Testis (tissue), 3 donors: ENCODE results near the gene LY6G6D. TPM values are rescaled to one million over a fixed set of nuclear protein-coding genes. Genes with fewer than 3 reads are reported as not detected.

Source experiments
- DNase-seq: peaks from one replicate; pipeline ENCODE4 v3.0.0-alpha.2; 2019
- H3K27ac ChIP-seq, 2 donors: fragments of 200-600 bp; sonication (generic); one replicate each; pipeline ENCODE4 v1.5.1; 2019
- H3K27me3 ChIP-seq: fragments of 200-600 bp; sonication (generic); one replicate; pipeline ENCODE4 v1.5.1; 2019
- H3K36me3 ChIP-seq: fragments of 200-600 bp; sonication (generic); one replicate; pipeline ENCODE4 v1.5.1; 2017; ENCODE audit warnings: low read depth; ENCODE audit errors: missing control alignments
- H3K4me1 ChIP-seq: fragments of 200-600 bp; sonication (generic); one replicate; pipeline ENCODE4 v1.5.1; 2019
- H3K4me3 ChIP-seq, 2 donors: fragments of 200-600 bp; sonication (generic); one replicate each; pipeline ENCODE4 v1.5.1; 2017 to 2019
- H3K9me3 ChIP-seq: fragments of 200-600 bp; sonication (generic); one replicate; pipeline ENCODE4 v1.5.1; 2017
- POLR2A ChIP-seq: fragments of 450-650 bp; IDR thresholded peaks from one replicate; pipeline ENCODE4 v1.6.1; 2017; ENCODE audit warnings: antibody characterized with exemption, mild to moderate bottlenecking, moderate library complexity
- WGBS, 2 donors: methylation state at CpG; one replicate each; pipeline ENCODE4 v1.1.5; 2018; 5-methylcytosine and 5-hydroxymethylcytosine counted together
- intact Hi-C: fragments of 100-400 bp; cut with DNase I; formaldehyde crosslinking; loops from one replicate; pipeline ENCODE4 v1.15.1; 2023; ENCODE audit warnings: low total_unique reads
- polyA plus RNA-seq: library from polyadenylated mRNA; stranded (reverse); fragments of 350-450 nt; fragmentation: Illumina TruSeq; extraction: RNeasy Lipid Tissue Mini Kit (QIAGEN cat#74804); gene quantifications from one replicate; pipeline ENCODE4 v1.2.3, GENCODE V29; 2014; ENCODE audit warnings: low read depth, low replicate concordance; ENCODE audit not compliant: insufficient read depth
- total RNA-seq, 2 donors: library from RNA; depleted of rRNA; stranded (reverse); fragments of >200 nt; gene quantifications; one replicate each; pipeline ENCODE4 v1.2.3, GENCODE V29; 2016
- TF ChIP-seq, protein P1 (sequence below), 3 experiments: fragments of 450-650 bp in 2 of 3; fragments of 200-600 bp in 1 of 3; sonication (generic) in 1 of 3; IDR thresholded peaks; one replicate each; pipeline ENCODE4 v1.5.1; 2016 to 2019; ENCODE audit warnings: antibody characterized with exemption in 3 of 3, mild to moderate bottlenecking in 2 of 3, moderate library complexity in 1 of 3

Gene LY6G6D
- total and polyA plus RNA-seq, 3 donors from 2014 or later: not detected

DNA sequence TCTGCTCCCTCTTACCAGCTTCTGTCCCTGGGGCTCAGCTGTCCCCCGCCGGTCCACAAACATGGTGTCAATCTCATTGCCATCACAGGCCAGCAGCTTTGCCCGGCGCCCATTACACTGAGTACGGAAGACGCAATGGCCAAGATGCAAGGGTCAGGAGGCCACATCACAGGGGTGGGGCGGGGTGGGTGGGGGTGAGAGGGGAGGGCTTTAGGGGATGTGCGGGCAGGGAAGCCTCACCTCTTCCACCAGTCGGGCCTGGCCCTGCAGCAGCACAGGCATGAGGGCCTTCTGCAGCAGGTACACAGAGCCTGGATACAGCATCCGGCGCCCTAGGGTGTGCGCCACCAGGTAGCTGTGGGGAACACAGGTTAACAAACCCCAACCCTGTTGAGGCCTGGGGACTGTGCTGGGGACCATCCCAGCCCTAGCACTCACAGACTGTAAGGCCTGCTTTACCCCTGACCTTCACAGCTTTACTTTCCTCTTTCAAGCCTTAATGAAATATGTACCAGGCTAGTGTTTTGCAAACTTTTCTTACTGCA lies 23.5 kb upstream of the LY6G6D start:
- intact Hi-C loops: no loop called here
- Histone ChIP-seq H3K4me3 (no peak overlapping the region), H3K27ac (no peak overlapping the region), H3K4me1 (peaks cover 4% of the 10 kb centered on the region), H3K9me3 (no peaks in the 10 kb centered on the region), H3K27me3 (no peaks in the 10 kb centered on the region), H3K36me3 (no peaks in the 10 kb centered on the region)
- no peak for DNase-seq
- TF ChIP-seq POLR2A: no peak
- TF ChIP-seq, protein P1, sequence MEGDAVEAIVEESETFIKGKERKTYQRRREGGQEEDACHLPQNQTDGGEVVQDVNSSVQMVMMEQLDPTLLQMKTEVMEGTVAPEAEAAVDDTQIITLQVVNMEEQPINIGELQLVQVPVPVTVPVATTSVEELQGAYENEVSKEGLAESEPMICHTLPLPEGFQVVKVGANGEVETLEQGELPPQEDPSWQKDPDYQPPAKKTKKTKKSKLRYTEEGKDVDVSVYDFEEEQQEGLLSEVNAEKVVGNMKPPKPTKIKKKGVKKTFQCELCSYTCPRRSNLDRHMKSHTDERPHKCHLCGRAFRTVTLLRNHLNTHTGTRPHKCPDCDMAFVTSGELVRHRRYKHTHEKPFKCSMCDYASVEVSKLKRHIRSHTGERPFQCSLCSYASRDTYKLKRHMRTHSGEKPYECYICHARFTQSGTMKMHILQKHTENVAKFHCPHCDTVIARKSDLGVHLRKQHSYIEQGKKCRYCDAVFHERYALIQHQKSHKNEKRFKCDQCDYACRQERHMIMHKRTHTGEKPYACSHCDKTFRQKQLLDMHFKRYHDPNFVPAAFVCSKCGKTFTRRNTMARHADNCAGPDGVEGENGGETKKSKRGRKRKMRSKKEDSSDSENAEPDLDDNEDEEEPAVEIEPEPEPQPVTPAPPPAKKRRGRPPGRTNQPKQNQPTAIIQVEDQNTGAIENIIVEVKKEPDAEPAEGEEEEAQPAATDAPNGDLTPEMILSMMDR (IDR thresholded peaks at IDR 0.05): no peak
- WGBS, 2 donors: 92 to 93% methylated on average over 12 of the region's 12 CpGs

DNA sequence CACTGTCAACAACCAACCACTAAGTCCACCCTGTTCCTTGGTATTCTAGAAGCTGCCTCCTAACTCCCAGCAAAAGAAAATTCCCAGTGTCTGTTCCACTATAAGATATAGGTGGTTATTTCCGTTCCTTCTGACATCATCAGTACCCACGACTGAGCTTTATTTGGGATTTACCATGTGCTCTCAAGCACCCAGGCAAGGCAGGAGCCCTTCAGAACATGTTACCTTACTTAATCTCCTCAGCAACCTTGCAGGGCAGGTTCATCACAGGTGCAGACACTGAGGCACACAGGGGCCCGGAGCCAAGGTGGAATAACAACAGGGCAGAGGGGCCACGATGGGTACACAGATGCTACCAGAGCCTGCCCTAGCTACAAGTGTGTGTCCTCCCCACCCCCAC lies 22.8 kb upstream of the LY6G6D start:
- no peaks in the 10 kb centered on the region for H3K27me3 ChIP-seq
- H3K27ac ChIP-seq: no peak overlapping the region
- intact Hi-C loops: no loop called here
- TF ChIP-seq, protein P1 (IDR thresholded peaks at IDR 0.05): no peak
- TF ChIP-seq POLR2A: no peak
- H3K4me3 ChIP-seq: no peak overlapping the region
- H3K4me1 ChIP-seq: peaks cover 4% of the 10 kb centered on the region
- no peak for DNase-seq
- no peaks in the 10 kb centered on the region for H3K36me3 ChIP-seq
- WGBS, 2 donors: 87 to 93% methylated on average over 4 of the region's 4 CpGs
- H3K9me3 ChIP-seq: no peaks in the 10 kb centered on the region

DNA sequence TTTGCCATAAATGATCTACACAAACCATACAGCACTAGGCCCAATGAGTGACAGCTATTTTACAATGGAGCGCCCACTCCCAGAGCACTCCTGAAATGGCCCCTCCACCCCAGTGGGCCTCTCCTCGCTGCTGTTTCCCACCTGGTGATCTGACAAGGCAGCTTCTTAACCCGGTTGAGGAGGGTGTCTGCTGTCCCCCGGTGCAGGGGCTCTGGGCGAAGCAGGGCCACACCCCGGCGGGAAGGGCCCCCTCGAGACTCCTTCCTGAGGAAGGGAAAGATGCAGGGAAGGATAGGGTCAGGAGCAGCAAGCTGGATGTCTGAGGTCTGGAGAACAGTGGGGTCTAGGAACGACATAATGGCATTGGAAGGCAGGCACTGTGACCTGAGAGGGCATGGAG lies 22.3 kb upstream of the LY6G6D start:
- Histone ChIP-seq H3K4me1 (peaks cover 4% of the 10 kb centered on the region), H3K27ac (no peak overlapping the region), H3K36me3 (no peaks in the 10 kb centered on the region), H3K4me3 (no peak overlapping the region), H3K27me3 (no peaks in the 10 kb centered on the region), H3K9me3 (no peaks in the 10 kb centered on the region)
- DNase-seq: no peak
- TF ChIP-seq, protein P1 (IDR thresholded peaks at IDR 0.05): no peak
- TF ChIP-seq POLR2A: no peak
- 86 to 93% methylated on average over 9 of the region's 9 CpGs for WGBS, 2 donors
- intact Hi-C loops: no loop called here

DNA sequence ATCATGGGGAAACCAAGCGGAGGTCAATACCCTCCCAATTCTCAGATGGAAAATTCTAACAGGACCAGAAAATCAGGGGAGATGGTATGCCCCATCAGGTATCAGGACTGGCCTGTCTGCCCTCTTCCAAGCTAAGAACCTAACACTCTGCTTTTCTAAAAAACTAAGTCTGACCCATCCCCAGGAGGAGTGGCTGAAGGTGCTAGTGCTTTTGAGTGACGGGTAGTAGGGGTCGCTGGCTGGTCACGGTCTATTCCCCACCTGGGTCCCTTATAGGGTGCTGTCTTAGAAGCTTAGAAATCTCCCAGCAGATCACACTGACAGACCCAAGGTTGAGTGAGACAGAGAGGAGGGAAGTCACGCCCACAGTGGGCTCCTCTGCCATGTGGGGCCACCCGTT lies 21.6 kb upstream of the LY6G6D start:
- H3K27ac ChIP-seq: no peak overlapping the region
- H3K27me3 ChIP-seq: no peaks in the 10 kb centered on the region
- no peak for DNase-seq
- H3K4me1 ChIP-seq: peaks cover 4% of the 10 kb centered on the region
- H3K4me3 ChIP-seq: no peak overlapping the region
- no peaks in the 10 kb centered on the region for H3K36me3 ChIP-seq
- WGBS, 2 donors: 86 to 87% methylated on average over 6 of the region's 6 CpGs
- intact Hi-C loops: no loop called here
- TF ChIP-seq, protein P1 (IDR thresholded peaks at IDR 0.05): no peak
- no peak for TF ChIP-seq POLR2A
- H3K9me3 ChIP-seq: no peaks in the 10 kb centered on the region

DNA sequence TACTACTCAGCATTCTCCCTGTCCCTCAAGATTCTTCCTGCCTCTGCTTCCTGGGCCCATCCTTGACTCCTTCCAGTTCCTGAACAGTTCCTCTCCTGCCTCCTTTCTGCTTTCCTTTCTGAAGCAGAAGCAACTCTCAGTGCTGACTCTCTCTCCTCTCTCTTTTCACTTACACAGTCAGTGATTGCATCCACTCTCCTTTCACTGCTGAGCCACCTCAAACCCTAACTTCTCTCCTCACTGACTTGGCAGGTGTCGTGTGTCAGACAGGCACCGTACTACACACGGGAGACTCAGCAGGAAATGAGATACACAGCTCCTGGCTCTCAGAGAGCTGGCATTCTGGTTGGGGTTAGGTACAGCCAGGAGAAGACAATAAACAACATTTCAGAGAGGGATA lies 17.6 kb upstream of the LY6G6D start:
- WGBS, 2 donors: 57 to 65% methylated on average over 3 of the region's 3 CpGs
- intact Hi-C loops: no loop called here
- no peaks in the 10 kb centered on the region for H3K9me3 ChIP-seq
- H3K36me3 ChIP-seq: no peaks in the 10 kb centered on the region
- TF ChIP-seq, protein P1 (IDR thresholded peaks at IDR 0.05): no peak
- TF ChIP-seq POLR2A: no peak
- H3K4me1 ChIP-seq: peaks cover 10% of the 10 kb centered on the region
- DNase-seq: no peak
- H3K4me3 ChIP-seq: no peak overlapping the region
- H3K27ac ChIP-seq: no peak overlapping the region
- H3K27me3 ChIP-seq: no peaks in the 10 kb centered on the region
